Activated T-cell treated with anti-CD3 and anti-CD28 coated beads, Interleukin-2, amount 50 U/mL, for 24 hours (primary cell): ENCODE measurements around the gene ATXN7L1.

ENCODE experiments used
- DNase-seq: peaks from one replicate; pipeline ENCODE4 v3.0.0-alpha.2; 2020
- H3K27ac Mint-ChIP-seq: 2 replicates; pipeline ENCODE4 v1.8.0; 2020; ENCODE audit warnings: mild to moderate bottlenecking, mixed read lengths
- H3K27me3 Mint-ChIP-seq: 2 replicates; pipeline ENCODE4 v1.8.0; 2020; ENCODE audit warnings: mixed read lengths
- H3K36me3 Mint-ChIP-seq: 2 replicates; pipeline ENCODE4 v1.8.0; 2020; ENCODE audit warnings: low read depth, mixed read lengths
- H3K4me1 Mint-ChIP-seq: 2 replicates; pipeline ENCODE4 v1.8.0; 2020; ENCODE audit warnings: low read depth, mixed read lengths
- H3K4me3 Mint-ChIP-seq: 2 replicates; pipeline ENCODE4 v1.8.0; 2020; ENCODE audit warnings: mild to moderate bottlenecking, moderate library complexity, mixed read lengths
- H3K9me3 Mint-ChIP-seq: 2 replicates; pipeline ENCODE4 v1.8.0; 2020; ENCODE audit warnings: mixed read lengths

ATXN7L1 gene

DNA sequence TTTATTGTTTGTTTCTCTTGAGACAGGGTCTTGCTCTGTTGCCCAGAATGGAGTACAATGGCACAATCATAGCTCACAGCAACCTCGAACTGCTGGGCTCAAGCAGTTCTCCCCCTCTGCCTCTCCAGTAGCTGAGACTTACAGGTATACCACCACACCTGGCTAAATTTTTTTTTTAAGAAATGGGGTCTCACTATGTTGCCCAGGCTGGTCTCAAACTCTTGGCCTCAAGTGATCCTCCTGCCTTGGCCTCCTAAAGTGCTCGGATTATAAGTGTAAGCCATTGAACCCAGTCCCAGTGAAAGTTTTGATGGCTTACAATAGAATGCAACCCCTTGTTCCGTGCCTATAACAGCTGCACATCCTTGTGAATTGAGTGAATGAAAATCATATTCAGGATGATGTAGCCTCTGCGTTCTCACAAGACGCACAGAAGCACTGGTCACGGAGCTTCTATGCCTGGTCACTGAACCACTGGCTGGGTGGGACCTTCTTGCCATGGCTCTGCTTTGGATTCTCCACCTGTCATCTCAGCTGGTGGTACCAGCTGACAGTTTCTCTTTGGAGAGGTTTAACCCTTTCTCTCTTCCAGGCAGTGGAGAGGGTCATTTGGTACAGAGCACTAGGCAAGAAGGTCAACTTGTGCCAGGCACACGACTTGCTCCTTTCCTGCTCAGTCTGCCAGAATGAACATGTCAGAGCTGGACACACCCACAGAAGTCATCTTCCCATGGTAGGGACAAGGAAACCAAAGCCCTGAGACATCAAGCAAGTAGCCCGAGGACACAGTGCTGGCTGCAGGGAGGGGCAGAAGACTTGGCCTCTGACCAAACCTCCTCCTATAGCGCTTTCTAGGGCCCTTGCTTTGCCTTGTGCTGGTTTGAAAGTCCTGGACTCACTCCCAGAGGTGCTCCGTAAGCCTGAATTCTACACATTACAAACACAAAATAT, 89.6 kb downstream of the ATXN7L1 start:
- Mint-ChIP-seq H3K36me3 (peaks cover 3% of the 10 kb centered on the region), H3K4me1 (peaks cover 23% of the 10 kb centered on the region), H3K27me3 (no peaks in the 10 kb centered on the region), H3K27ac (no peak overlapping the region), H3K9me3 (no peaks in the 10 kb centered on the region), H3K4me3 (no peak overlapping the region)
- DNase-seq, result no peak

DNA sequence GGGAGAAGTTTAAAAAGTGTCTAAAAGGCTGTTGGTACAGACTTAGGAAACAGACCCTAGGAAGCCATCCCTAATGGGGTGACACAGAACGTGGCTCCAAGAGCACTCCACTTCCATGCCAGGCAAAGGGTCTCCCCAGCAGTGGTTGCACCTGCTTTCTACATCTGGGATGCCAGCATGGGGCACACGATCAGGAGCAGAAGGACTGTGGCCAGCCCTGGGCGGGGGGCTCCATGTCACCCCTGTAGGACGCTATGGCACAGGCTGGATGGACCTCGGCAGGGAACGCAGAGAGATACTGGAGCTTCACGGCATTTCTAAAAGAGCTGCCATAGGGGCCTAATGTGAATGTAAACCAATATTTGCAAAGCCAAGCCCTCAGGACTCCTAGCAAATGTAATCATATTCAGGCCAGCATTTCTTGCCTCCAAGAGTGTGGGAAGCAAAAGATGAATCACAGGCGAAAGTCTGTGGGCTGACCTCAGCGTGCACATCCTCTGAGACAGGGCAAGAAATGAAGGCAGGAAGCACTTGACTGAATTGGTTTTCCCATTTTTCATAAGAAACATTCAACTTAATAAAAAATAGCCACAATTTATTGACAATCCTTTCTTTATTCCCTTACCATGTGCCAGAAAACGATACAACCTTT, 93.9 kb downstream of the ATXN7L1 start:
- Mint-ChIP-seq H3K9me3 (no peaks in the 10 kb centered on the region), H3K27me3 (no peaks in the 10 kb centered on the region), H3K36me3 (peaks cover 3% of the 10 kb centered on the region), H3K4me3 (peak overlapping the region; percentile 12), H3K4me1 (peaks cover 26% of the 10 kb centered on the region), H3K27ac (no peak overlapping the region)
- peak; percentile 49 for DNase-seq

DNA sequence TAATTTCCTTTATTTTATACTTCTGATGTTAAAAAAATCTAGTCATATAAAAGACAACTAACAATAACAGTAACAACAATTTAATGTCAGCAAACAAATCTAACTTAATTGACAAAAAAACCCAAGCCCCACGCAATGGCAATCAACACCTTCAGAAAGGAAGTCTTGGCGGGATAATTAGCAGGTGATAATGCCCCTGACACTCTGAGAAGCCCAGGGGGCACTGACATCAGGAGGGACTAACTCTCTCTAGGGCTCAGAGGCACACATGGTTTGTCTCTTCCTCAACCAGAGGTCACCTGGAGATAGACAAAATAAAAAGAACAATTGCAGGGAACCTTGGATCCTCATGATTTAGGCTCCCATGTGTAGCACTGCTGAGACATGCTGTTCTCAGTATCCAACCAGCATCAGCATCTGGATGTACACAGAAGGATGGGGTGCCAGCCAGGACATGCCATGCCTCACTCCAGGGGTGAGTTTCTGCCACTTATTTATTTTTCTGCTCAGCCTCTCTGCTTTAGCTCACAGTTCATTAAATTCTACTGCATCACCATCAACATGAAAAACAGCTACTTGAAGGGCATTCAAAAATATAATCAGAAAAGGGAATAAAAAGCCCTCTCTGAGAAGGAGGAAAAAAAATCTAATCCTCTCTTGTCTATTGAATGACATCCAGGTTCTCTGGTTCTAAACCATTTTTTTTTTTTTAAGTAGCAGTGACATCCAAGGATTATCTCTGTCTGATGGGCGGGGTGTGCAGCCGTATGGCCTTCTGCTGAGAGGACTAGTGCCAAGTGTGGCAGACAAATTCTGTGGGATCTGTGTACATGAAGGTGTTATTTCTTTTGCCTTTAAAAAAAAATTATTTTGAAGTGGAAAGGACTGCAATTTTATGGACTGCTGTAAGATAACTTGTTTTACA, 96.3 kb downstream of the ATXN7L1 start:
- H3K4me1 Mint-ChIP-seq, result peaks cover 26% of the 10 kb centered on the region
- DNase-seq, result no peak
- peaks cover 3% of the 10 kb centered on the region for H3K36me3 Mint-ChIP-seq
- H3K27me3 Mint-ChIP-seq, result no peaks in the 10 kb centered on the region
- no peak overlapping the region for H3K27ac Mint-ChIP-seq
- no peak overlapping the region for H3K4me3 Mint-ChIP-seq
- H3K9me3 Mint-ChIP-seq, result no peaks in the 10 kb centered on the region

DNA sequence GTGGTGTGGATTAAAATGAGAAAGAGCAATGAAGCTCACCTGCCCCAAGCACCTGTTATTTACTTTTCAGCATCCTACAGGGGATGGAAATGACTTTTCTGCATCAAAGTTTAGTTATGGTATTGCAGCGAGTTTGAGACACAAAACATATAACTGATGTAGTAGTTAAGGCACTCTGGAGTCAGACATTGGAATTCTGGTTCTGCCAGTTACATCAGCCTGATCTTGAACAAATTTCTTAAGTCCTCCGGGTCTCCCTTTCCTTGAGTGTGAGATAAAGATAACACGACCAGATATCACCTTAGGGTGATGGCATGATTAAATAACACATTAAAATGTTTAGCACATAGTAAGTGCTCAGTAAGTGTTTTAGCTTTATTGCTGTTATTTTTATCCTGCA, 97.4 kb downstream of the ATXN7L1 start:
- Mint-ChIP-seq H3K36me3 (no peaks in the 10 kb centered on the region), H3K27me3 (no peaks in the 10 kb centered on the region), H3K27ac (no peak overlapping the region), H3K4me3 (no peak overlapping the region), H3K9me3 (no peaks in the 10 kb centered on the region), H3K4me1 (peaks cover 20% of the 10 kb centered on the region)
- no peak for DNase-seq

DNA sequence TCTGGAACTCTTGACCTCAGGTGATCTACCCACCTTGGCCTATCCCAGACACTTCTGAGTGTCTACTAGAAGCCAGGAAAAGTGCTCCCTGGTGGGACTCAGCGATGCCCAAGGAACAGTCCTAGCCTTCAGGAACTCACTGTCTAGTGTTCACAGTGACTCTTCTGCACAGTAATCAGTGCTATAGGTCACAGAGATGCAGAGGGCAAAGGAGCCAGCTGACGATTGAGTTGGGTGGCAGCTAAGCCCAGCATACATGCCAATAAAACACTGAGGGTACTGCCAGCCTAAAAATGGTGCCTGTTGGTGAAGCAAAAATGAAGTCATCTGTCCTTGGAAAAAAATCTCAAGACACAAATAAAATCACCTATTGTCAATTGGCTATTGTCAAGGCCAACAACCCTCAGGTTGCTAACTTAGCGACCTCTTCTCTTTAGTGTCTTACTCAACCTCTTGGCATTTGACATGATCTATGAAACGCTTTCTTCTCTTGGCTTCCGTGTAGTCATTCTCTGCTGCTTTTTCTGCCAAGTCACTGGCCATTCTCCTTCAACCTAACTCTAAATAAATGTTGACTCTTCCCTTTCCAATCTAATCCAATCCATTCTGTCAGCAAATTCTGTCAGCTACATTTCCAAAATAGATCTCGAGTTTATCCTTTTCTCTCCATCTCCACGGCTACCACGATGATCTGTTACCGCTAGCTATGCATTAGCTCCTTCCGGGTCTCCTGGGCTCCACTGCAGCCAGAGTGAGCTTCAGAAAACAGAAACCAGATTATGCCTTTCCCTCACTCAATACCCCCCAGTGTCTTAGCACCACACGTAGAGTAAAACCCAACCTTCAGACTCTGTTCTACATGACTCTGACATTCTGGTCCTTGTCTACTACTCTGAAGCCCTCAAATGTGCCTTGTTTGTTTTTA, 99.2 kb downstream of the ATXN7L1 start:
- no peak overlapping the region for H3K4me3 Mint-ChIP-seq
- no peaks in the 10 kb centered on the region for H3K36me3 Mint-ChIP-seq

DNA sequence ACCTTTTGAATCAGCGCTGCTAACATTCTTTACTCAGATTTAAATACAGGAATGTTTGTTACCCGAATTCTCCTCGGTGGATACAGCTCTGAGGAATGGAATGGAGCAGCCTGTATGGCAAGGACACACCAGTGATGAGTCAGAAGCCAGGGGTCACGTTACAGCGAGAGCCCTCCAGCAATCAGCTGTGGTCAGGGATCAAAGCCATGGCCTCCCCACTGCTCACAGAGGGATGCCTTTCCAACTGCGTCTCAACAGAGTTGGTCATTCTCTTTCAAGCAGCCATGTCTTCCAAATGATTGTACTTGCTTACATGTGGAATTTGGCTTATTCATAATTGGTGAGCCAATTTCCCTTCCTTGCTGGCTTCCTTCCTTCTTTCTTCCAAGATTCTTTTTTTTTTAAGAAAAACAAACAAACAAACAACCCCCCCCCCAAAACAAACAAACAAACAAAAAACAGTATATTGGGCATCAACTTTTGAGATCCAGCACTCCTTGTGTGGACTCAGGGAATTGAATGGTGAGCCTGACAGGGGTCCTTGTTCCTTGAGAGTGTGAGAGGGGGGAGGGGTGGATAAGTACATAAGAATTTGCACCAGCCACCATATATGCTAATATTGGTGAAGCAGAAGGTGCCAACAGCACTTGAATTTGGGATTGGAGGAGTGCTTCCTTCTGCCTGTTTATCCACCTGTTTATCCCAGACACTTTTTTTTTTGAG, 100.2 kb downstream of the ATXN7L1 start:
- no peak overlapping the region for H3K27ac Mint-ChIP-seq
- H3K4me1 Mint-ChIP-seq, result no peaks in the 10 kb centered on the region
- DNase-seq, result no peak
- H3K36me3 Mint-ChIP-seq, result peaks cover 2% of the 10 kb centered on the region
- H3K27me3 Mint-ChIP-seq, result no peaks in the 10 kb centered on the region
- no peaks in the 10 kb centered on the region for H3K9me3 Mint-ChIP-seq
- H3K4me3 Mint-ChIP-seq, result no peak overlapping the region

More for the DNA sequence above, 99.2 kb downstream of the ATXN7L1 start:
- no peak for DNase-seq
- Mint-ChIP-seq H3K9me3 (no peaks in the 10 kb centered on the region), H3K27me3 (no peaks in the 10 kb centered on the region), H3K27ac (no peak overlapping the region), H3K4me1 (peaks cover 6% of the 10 kb centered on the region)

DNA sequence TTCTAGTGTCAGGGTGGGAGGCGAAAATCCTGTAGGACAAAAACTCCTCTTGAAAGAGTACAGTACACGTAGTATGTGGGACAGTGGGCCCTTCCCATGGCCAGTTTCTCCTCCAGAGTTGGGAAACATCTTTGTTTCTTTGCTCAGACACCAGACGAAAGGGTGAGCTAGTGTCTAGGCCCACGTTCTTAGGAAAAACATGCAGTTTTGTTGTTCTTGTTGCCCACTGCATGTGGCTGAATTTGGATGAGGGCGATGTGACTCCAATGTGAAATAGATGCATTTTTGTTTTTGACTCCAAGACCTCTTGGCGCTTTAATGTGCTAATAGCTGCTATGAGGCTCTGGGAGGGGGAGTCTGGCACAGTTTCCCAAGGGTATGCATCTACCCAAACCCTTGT, 100.8 kb downstream of the ATXN7L1 start:
- H3K9me3 Mint-ChIP-seq, result no peaks in the 10 kb centered on the region
- H3K27ac Mint-ChIP-seq, result no peak overlapping the region
- peaks cover 2% of the 10 kb centered on the region for H3K36me3 Mint-ChIP-seq
- no peak overlapping the region for H3K4me3 Mint-ChIP-seq
- H3K4me1 Mint-ChIP-seq, result peaks cover 1% of the 10 kb centered on the region
- no peak for DNase-seq
- no peaks in the 10 kb centered on the region for H3K27me3 Mint-ChIP-seq

DNA sequence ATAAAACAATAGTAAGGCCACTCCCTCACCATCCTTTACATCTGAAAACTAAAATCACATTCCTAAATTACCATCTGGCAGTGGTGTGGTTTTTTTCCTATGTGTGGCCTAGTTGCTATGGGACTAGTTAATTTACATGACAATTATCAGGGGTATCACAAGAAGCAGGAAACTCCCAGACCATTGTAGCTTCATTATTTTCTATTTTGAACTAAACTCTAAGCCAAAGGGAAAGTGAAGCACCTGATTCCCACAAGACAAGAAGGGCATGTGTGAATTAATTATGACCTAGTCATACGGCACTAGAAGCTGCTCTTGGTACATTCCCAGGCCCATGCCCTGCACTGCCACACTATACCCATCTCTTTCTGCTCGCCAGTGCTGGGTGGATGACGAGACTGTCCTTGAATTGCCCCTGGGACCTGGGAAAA, 103.4 kb downstream of the ATXN7L1 start:
- no peak overlapping the region for H3K27ac Mint-ChIP-seq
- H3K36me3 Mint-ChIP-seq, result peaks cover 2% of the 10 kb centered on the region
- no peak overlapping the region for H3K4me3 Mint-ChIP-seq
- peaks cover 19% of the 10 kb centered on the region for H3K4me1 Mint-ChIP-seq
- no peaks in the 10 kb centered on the region for H3K27me3 Mint-ChIP-seq
- no peaks in the 10 kb centered on the region for H3K9me3 Mint-ChIP-seq
- no peak for DNase-seq

DNA sequence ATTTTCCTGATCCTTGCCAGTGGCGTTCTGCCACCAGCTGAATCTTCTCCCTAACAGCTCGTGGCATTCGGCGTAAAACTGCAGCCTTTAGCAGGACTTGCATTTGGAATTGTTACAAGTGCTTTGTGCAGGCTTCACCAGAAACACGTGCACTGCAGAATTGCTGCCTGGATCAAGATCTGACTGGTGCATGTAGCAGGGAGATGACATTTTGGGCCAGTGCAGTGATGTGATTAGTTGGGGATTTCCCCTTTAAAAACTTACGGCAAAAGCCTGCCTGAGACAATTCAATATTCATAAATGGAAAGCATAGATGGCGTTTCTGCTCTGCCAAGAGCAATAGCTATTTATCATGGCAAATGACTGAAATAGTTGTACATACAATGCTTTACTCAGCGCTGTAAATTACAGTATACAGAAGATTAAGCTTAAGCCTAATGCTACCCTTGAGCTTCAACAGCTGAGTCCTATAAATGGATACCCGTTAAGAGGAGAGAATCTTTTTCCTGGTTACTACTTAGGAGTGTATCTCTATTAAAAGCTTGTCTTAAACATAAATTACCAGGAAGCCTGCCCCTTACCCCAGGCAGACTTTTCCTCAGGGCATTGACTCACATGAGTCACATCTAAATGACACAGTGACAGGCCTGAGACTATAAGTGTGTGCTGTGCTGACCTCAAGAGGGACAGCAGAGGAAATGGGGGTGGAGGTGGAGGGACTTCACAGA, 106.3 kb downstream of the ATXN7L1 start:
- H3K36me3 Mint-ChIP-seq, result peaks cover 2% of the 10 kb centered on the region
- no peaks in the 10 kb centered on the region for H3K27me3 Mint-ChIP-seq
- H3K27ac Mint-ChIP-seq, result peak overlapping the region; percentile 27
- no peak overlapping the region for H3K4me3 Mint-ChIP-seq
- peaks cover 40% of the 10 kb centered on the region for H3K4me1 Mint-ChIP-seq
- no peak for DNase-seq
- no peaks in the 10 kb centered on the region for H3K9me3 Mint-ChIP-seq

DNA sequence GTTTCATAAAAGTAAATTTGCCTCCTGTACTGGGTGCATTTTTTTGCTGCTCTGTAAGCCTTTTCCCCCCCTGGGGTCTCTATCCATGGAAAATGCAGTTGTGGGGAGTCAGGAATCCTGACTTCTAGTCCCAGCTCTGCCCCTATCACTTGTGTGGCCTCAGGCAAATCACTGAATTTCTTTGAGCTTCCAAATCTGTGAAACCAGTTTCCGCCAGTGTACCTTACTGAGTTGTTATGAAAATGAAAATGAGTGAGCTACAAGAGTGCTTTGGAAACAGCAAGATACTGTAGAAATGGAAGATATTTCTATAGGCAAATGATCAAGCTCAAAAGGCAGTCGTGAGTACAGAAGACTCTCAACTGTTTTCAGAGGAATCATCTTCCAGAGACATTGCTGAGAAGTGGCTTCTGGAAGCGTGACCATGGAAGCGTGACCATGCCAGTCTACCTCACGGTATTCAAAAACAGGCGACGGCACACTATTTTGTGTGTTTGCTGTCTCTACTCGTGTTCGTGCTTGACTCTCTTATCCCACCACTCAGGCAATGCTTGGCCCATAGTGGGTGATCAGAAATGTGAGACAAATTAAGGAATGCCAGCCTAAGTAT, 107.4 kb downstream of the ATXN7L1 start:
- H3K27ac Mint-ChIP-seq, result no peak overlapping the region
- DNase-seq, result no peak
- H3K36me3 Mint-ChIP-seq, result peaks cover 2% of the 10 kb centered on the region
- no peaks in the 10 kb centered on the region for H3K27me3 Mint-ChIP-seq
- H3K9me3 Mint-ChIP-seq, result no peaks in the 10 kb centered on the region
- peaks cover 40% of the 10 kb centered on the region for H3K4me1 Mint-ChIP-seq
- no peak overlapping the region for H3K4me3 Mint-ChIP-seq

DNA sequence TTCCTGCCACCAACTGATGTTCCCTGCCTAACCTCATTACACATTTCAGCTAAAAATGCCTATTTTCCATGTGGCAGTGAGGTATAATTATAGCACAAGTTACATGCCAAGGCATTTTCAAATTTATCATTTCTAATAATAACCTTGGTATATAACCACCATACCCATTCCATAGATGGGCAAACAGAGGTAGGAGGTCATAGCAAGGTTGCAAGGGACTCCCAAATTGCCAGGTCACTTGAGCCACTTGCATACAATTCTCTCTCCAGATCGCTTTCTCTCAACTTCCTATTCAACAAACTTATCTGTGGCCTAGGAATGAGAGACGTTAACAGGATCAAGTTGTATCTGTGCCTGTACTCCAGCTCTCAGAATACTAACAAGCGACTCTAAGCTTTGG, 108.3 kb downstream of the ATXN7L1 start:
- Mint-ChIP-seq H3K27ac (no peak overlapping the region), H3K27me3 (no peaks in the 10 kb centered on the region)
- no peak for DNase-seq

DNA sequence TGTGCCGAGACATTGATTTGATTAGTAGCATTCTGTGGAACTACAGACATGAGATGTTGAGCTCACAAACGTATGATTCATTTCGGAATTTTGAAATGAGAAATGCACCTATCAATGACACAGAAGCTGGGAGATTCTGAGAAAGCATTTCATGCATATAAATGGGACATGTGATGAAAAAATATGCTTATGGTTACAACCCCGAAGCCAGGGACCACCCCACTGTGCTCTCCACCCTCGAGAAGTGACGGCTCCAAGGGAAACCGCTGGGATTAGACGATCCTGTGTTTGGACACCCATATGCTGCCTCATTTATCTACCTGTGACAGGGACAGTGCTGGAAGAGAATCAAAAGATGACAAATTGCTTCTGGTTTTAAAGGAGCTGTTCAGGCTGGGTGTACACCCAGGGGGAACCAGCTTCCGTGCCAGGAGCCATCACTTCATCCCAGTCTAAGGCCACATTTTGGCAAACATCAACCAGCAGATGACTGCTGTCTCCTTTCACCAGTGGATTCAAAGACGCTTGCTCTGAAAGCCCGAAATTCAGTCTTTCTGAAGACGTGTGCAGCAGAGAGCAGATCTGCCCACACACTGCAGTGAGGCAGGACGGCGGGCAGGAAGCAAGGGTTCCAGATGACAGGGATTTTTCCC, 109.9 kb downstream of the ATXN7L1 start:
- DNase-seq, result no peak
- H3K36me3 Mint-ChIP-seq, result no peaks in the 10 kb centered on the region
- H3K4me1 Mint-ChIP-seq, result peaks cover 46% of the 10 kb centered on the region
- H3K4me3 Mint-ChIP-seq, result peak overlapping the region; percentile 33
- H3K9me3 Mint-ChIP-seq, result no peaks in the 10 kb centered on the region
- H3K27ac Mint-ChIP-seq, result peak overlapping the region; percentile 82
- no peaks in the 10 kb centered on the region for H3K27me3 Mint-ChIP-seq

More for the DNA sequence above, 108.3 kb downstream of the ATXN7L1 start:
- H3K9me3 Mint-ChIP-seq, result no peaks in the 10 kb centered on the region
- H3K4me1 Mint-ChIP-seq, result peaks cover 40% of the 10 kb centered on the region
- no peak overlapping the region for H3K4me3 Mint-ChIP-seq
- peaks cover 2% of the 10 kb centered on the region for H3K36me3 Mint-ChIP-seq
